IMR-90 (cell line): ENCODE data around the gene ATP6V0E2. TPM values are rescaled to one million over a fixed set of nuclear protein-coding genes. Genes with fewer than 3 reads are reported as not detected.

Experiments
- ATAC-seq: fragments of 200-7000 bp; cut with Tn5 transposase; 2 replicates; pipeline ENCODE4 v1.9.1; 2020; ENCODE audit warnings: low read depth, mild to moderate bottlenecking, moderate library complexity
- BruUV-seq: library from RNA; stranded (reverse); fragments of 400-500 nt; replicated peaks from 2 replicates; lab custom pipeline; 2021; lab: Mats Ljungman, UMichigan
- CTCF ChIA-PET: fragments of 300-600 bp; formaldehyde crosslinking; extraction: SDS; loops from one replicate; lab custom pipeline; 2021; ENCODE audit warnings: antibody characterized with exemption; lab: Yijun Ruan, JAX
- POLR2A ChIA-PET: fragments of 300-600 bp; sonication (Branson Sonifier 250); formaldehyde crosslinking; loops from one replicate; lab custom pipeline; 2022; ENCODE audit warnings: antibody characterized with exemption; ENCODE audit not compliant: unreplicated experiment; lab: Charles Lee
- DNase-seq: peaks from one replicate; pipeline ENCODE4 v3.0.0; 2013
- H2AFZ ChIP-seq: replicated peaks from 2 replicates; pipeline ENCODE3; 2013; ENCODE audit warnings: low read length, mild to moderate bottlenecking; ENCODE audit not compliant: poor library complexity
- H2AK5ac ChIP-seq: 2 replicates; pipeline ENCODE4 v1.6.1; 2013; ENCODE audit warnings: low read depth, low read length, inconsistent platforms
- H2AK9ac ChIP-seq: replicated peaks from 2 replicates; pipeline ENCODE3; 2013; ENCODE audit warnings: mild to moderate bottlenecking, low read depth, low read length, moderate library complexity; ENCODE audit not compliant: poor library complexity
- H2BK120ac ChIP-seq: 2 replicates; pipeline ENCODE4 v1.6.1; 2013; ENCODE audit warnings: low read depth, low read length, inconsistent platforms
- H2BK15ac ChIP-seq: 3 replicates; pipeline ENCODE4 v1.6.1; 2013; ENCODE audit warnings: low read depth, low read length, inconsistent platforms
- H2BK20ac ChIP-seq: 2 replicates; pipeline ENCODE4 v1.6.1; 2013; ENCODE audit warnings: low read depth, mild to moderate bottlenecking, inconsistent platforms, low read length, moderate library complexity
- H2BK5ac ChIP-seq: 2 replicates; pipeline ENCODE4 v1.6.1; 2013; ENCODE audit warnings: mild to moderate bottlenecking, low read depth, low read length, inconsistent platforms; ENCODE audit not compliant: poor library complexity, severe bottlenecking
- H3K14ac ChIP-seq: replicated peaks from 2 replicates; pipeline ENCODE4 v1.6.1; 2013; ENCODE audit warnings: low read depth, low read length, inconsistent platforms
- H3K18ac ChIP-seq: 2 replicates; pipeline ENCODE4 v1.6.1; 2013; ENCODE audit warnings: low read depth, low read length, control low read depth
- H3K23ac ChIP-seq: 2 replicates; pipeline ENCODE4 v1.6.1; 2013; ENCODE audit warnings: low read depth, low read length, inconsistent platforms
- H3K27ac ChIP-seq: 2 replicates; pipeline ENCODE4 v1.5.1; 2013; ENCODE audit warnings: mild to moderate bottlenecking, control low read depth, low read length; ENCODE audit not compliant: insufficient read depth
- H3K27me3 ChIP-seq: 2 replicates; pipeline ENCODE4 v1.6.1; 2013; ENCODE audit warnings: low read length; ENCODE audit not compliant: control insufficient read depth, insufficient read depth
- H3K36me3 ChIP-seq: 2 replicates; pipeline ENCODE4 v1.6.1; 2013; ENCODE audit warnings: low read length, mixed read lengths; ENCODE audit not compliant: control insufficient read depth, insufficient read depth
- H3K4ac ChIP-seq: 2 replicates; pipeline ENCODE4 v1.6.1; 2013; ENCODE audit warnings: low read depth, low read length, inconsistent platforms
- H3K4me1 ChIP-seq: 2 replicates; pipeline ENCODE4 v1.6.1; 2013; ENCODE audit warnings: low read length, mixed read lengths; ENCODE audit not compliant: control insufficient read depth, insufficient read depth
- H3K4me2 ChIP-seq: 2 replicates; pipeline ENCODE4 v1.6.1; 2013; ENCODE audit warnings: low read depth, mild to moderate bottlenecking, control low read depth, low read length, moderate library complexity
- H3K4me3 ChIP-seq: 2 replicates; pipeline ENCODE4 v1.5.1; 2013; ENCODE audit warnings: low read depth, mild to moderate bottlenecking, control low read depth, low read length, moderate library complexity; ENCODE audit not compliant: insufficient read depth
- H3K56ac ChIP-seq: 2 replicates; pipeline ENCODE4 v1.6.1; 2013; ENCODE audit warnings: low read length, inconsistent platforms; ENCODE audit not compliant: insufficient read depth; ENCODE audit errors: extremely low read depth
- H3K79me1 ChIP-seq, 2 experiments: 2 replicates each; pipeline ENCODE4 v1.6.1; 2013; ENCODE audit warnings: low read length in 2 of 2, inconsistent platforms in 1 of 2, low read depth in 1 of 2
- H3K9ac ChIP-seq: 2 replicates; pipeline ENCODE4 v1.6.1; 2013; ENCODE audit warnings: low read depth, low read length, control low read depth
- H3K9me1 ChIP-seq: 2 replicates; pipeline ENCODE4 v1.6.1; 2013; ENCODE audit warnings: low read length, inconsistent platforms; ENCODE audit not compliant: insufficient read depth
- H3K9me3 ChIP-seq: 2 replicates; pipeline ENCODE4 v1.6.1; 2013; ENCODE audit warnings: low read length; ENCODE audit not compliant: control insufficient read depth, insufficient read depth
- H4K20me1 ChIP-seq: 2 replicates; pipeline ENCODE4 v1.6.1; 2013; ENCODE audit warnings: low read length, inconsistent platforms; ENCODE audit not compliant: insufficient read depth
- H4K5ac ChIP-seq: 2 replicates; pipeline ENCODE4 v1.6.1; 2013; ENCODE audit warnings: mild to moderate bottlenecking, low read depth, low read length, control low read depth
- H4K8ac ChIP-seq, 2 experiments: 2 replicates each; pipeline ENCODE4 v1.6.1; 2013; ENCODE audit warnings: low read depth in 2 of 2, low read length in 2 of 2, control low read depth in 1 of 2, inconsistent platforms in 1 of 2
- H4K91ac ChIP-seq: 2 replicates; pipeline ENCODE4 v1.6.1; 2013; ENCODE audit warnings: low read depth, low read length, inconsistent platforms; ENCODE audit not compliant: insufficient read depth
- BHLHE40 ChIP-seq: fragments of 150-350 bp; IDR thresholded peaks from 2 replicates; pipeline ENCODE4 v1.6.1; 2016; ENCODE audit warnings: mild to moderate bottlenecking, low read depth, low read length
- CEBPB ChIP-seq: IDR thresholded peaks from 2 replicates; pipeline ENCODE4 v1.6.1; 2012; ENCODE audit warnings: low read depth, low read length, improper control_type of control experiment
- CHD1 ChIP-seq: IDR thresholded peaks from 2 replicates; pipeline ENCODE4 v1.6.1; 2012; ENCODE audit warnings: low read depth, low read length, improper control_type of control experiment
- MAZ ChIP-seq: IDR thresholded peaks from 2 replicates; pipeline ENCODE4 v1.6.1; 2012; ENCODE audit warnings: low read depth, mild to moderate bottlenecking, low read length, improper control_type of control experiment, moderate library complexity, borderline replicate concordance
- RAD21 ChIP-seq: IDR thresholded peaks from 2 replicates; pipeline ENCODE4 v1.6.1; 2012; ENCODE audit warnings: low read length, improper control_type of control experiment
- RFX5 ChIP-seq: IDR thresholded peaks from 2 replicates; pipeline ENCODE4 v1.8.0; 2012; ENCODE audit warnings: low read depth, mild to moderate bottlenecking, low read length, moderate library complexity
- whole genome bisulfite sequencing, 2 experiments: methylation state at CpG; one replicate each; pipeline versions ENCODE4 v1.1.5 to v1.1.7; 2013; ENCODE audit warnings: missing lambda C conversion rate in 2 of 2; ENCODE audit not compliant: insufficient read length in 1 of 2; ENCODE audit errors: extremely low coverage in 2 of 2; 5-methylcytosine and 5-hydroxymethylcytosine counted together
- dilution Hi-C: fragments of 300-500 bp; cut with HindIII; formaldehyde crosslinking; loops from one replicate; pipeline ENCODE4 v1.14.3; 2018; ENCODE audit warnings: low sequenced_read_pairs; ENCODE audit not compliant: unreplicated experiment
- in situ Hi-C: fragments of 300-500 bp; cut with MboI; formaldehyde crosslinking; loops from 3 replicates; pipeline ENCODE4 v1.14.3; 2019; ENCODE audit warnings: low sequenced_read_pairs, inconsistent platforms, mixed read lengths
- intact Hi-C: fragments of 100-400 bp; cut with micrococcal nuclease; formaldehyde crosslinking; loops from 2 replicates; pipeline ENCODE4 v1.10.0; 2022
- polyA plus RNA-seq, 3 experiments: library from polyadenylated mRNA; depleted of rRNA; stranded (reverse); fragments of >200 nt; gene quantifications; 2 replicates each; pipeline ENCODE4 v1.2.3, GENCODE V29; 2012; ENCODE audit warnings: low replicate concordance in 1 of 3
- total RNA-seq: library from RNA; depleted of rRNA; stranded (reverse); fragments of >200 nt; gene quantifications from 2 replicates; pipeline ENCODE4 v1.2.3, GENCODE V29; 2012
- TF ChIP-seq, protein P1 (sequence below): conservative IDR thresholded peaks from 2 replicates; pipeline ENCODE4 v1.5.1; 2012; ENCODE audit warnings: mild to moderate bottlenecking, low read depth, low read length, improper control_type of control experiment

ATP6V0E2 gene
- total and polyA plus RNA-seq, 2 of the 4 experiments (the other 2 are of a cell fraction), result 5.7 to 30.3 TPM

DNA sequence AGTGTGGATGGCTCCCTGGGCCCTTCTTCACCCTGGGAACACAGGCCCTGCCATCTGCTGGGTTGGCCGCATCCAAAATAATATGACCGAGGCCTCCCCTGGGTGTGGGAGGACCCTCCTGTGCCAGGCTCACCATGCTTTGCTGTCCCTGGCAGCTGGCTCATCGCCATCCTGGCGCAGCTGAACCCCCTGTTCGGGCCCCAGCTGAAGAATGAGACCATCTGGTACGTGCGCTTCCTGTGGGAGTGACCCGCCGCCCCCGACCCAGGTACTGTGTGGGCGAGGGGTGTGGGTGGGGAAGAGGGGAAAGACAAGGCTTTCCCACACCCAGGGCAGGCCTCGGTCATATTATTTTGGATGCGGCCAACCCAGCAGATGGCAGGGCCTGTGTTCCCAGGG lies 4.8 kb downstream of the ATP6V0E2 start:
- 90% methylated on average over 2 of the region's 13 CpGs; no CpG with 5 or more reads in 1 of the 2 experiments for WGBS, 2 experiments
- dilution Hi-C loops, result no loop called here
- CTCF ChIA-PET, result no interaction called here

More for the DNA sequence above, 4.8 kb downstream of the ATP6V0E2 start:
- no peak overlapping the region for H3K4ac ChIP-seq
- H3K56ac ChIP-seq, result no peak overlapping the region
- DNase-seq, result no peak
- BruUV-seq, result no TSS peak
- ATAC-seq, result no peak
- no peaks in the 10 kb centered on the region for H3K79me1 ChIP-seq
- no peak overlapping the region for H3K23ac ChIP-seq
- no peaks in the 10 kb centered on the region for H3K9me1 ChIP-seq
- H4K5ac ChIP-seq, result no peak overlapping the region
- POLR2A ChIA-PET, result no interaction called here
- no peak overlapping the region for H4K8ac ChIP-seq
- no peaks in the 10 kb centered on the region for H3K27me3 ChIP-seq
- H3K4me3 ChIP-seq, result no peak overlapping the region
- H3K9me3 ChIP-seq, result no peaks in the 10 kb centered on the region
- H3K9ac ChIP-seq, result no peak overlapping the region
- no peak overlapping the region for H2BK15ac ChIP-seq
- in situ Hi-C loops, result no loop called here
- no peak overlapping the region for H3K4me2 ChIP-seq
- no peak overlapping the region for H4K91ac ChIP-seq
- no peak overlapping the region for H2BK120ac ChIP-seq
- no peaks in the 10 kb centered on the region; the same call in 1 of the 2 replicates for H3K4me1 ChIP-seq
- H2AK5ac ChIP-seq, result no peak overlapping the region
- no peak overlapping the region for H3K14ac ChIP-seq
- H3K36me3 ChIP-seq, result no peaks in the 10 kb centered on the region
- no peak overlapping the region for H2AK9ac ChIP-seq
- H2AFZ ChIP-seq, result no peak overlapping the region
- intact Hi-C loops, result no loop called here
- H3K27ac ChIP-seq, result no peak overlapping the region
- no peak for TF ChIP-seq CHD1
- TF ChIP-seq RFX5, result no peak
- TF ChIP-seq BHLHE40, result no peak
- TF ChIP-seq RAD21, result no peak
- TF ChIP-seq MAZ, result no peak
- TF ChIP-seq CEBPB, result no peak
- TF ChIP-seq, protein P1, sequence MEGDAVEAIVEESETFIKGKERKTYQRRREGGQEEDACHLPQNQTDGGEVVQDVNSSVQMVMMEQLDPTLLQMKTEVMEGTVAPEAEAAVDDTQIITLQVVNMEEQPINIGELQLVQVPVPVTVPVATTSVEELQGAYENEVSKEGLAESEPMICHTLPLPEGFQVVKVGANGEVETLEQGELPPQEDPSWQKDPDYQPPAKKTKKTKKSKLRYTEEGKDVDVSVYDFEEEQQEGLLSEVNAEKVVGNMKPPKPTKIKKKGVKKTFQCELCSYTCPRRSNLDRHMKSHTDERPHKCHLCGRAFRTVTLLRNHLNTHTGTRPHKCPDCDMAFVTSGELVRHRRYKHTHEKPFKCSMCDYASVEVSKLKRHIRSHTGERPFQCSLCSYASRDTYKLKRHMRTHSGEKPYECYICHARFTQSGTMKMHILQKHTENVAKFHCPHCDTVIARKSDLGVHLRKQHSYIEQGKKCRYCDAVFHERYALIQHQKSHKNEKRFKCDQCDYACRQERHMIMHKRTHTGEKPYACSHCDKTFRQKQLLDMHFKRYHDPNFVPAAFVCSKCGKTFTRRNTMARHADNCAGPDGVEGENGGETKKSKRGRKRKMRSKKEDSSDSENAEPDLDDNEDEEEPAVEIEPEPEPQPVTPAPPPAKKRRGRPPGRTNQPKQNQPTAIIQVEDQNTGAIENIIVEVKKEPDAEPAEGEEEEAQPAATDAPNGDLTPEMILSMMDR, result no peak
- no peak overlapping the region for H3K18ac ChIP-seq
- no peak overlapping the region for H2BK5ac ChIP-seq
- no peak overlapping the region for H2BK20ac ChIP-seq
- no peaks in the 10 kb centered on the region for H4K20me1 ChIP-seq
